GM12878 (cell line): Measurements from ENCODE around the gene TP73. TPM values are rescaled to one million over a fixed set of nuclear protein-coding genes. Genes with fewer than 3 reads are reported as not detected.

ENCODE experiments used
- ATAC-seq: fragments of 200-7000 bp; cut with Tn5 transposase; 3 replicates; pipeline ENCODE4 v1.9.1; 2020; ENCODE audit warnings: mild to moderate bottlenecking, moderate library complexity
- BruUV-seq: library from RNA; stranded (reverse); fragments of 400-500 nt; replicated peaks from 2 replicates; lab custom pipeline; 2021; lab: Mats Ljungman, UMichigan
- CTCF ChIA-PET: fragments of 300-600 bp; sonication (Branson Sonifier 250); formaldehyde crosslinking; extraction: SDS; loops from one replicate; lab custom pipeline; 2021; ENCODE audit warnings: inconsistent platforms; lab: Yijun Ruan, JAX
- POLR2A ChIA-PET: fragments of 350-600 bp; formaldehyde crosslinking; extraction: SDS; loops from one replicate; lab custom pipeline; 2021; ENCODE audit warnings: inconsistent platforms; lab: Charles Lee
- RAD21 ChIA-PET: fragments of 300-600 bp; sonication (Branson Sonifier 250); formaldehyde crosslinking; loops from one replicate; lab custom pipeline; 2023; ENCODE audit warnings: antibody characterized with exemption; ENCODE audit not compliant: unreplicated experiment; lab: Charles Lee
- SMC1A ChIA-PET: fragments of 300-600 bp; sonication (Branson Sonifier 250); formaldehyde crosslinking; loops from one replicate; lab custom pipeline; 2023; ENCODE audit not compliant: unreplicated experiment, uncharacterized antibody; lab: Charles Lee
- DNase-seq: peaks from one replicate; pipeline ENCODE4 v3.0.0-alpha.2; 2011; ENCODE audit warnings: low read depth, low spot score
- FAIRE-seq: peaks from 3 replicates; lab custom pipeline; 2011; peaks lifted over from hg19 to GRCh38; lab: Jason Lieb, UNC
- H2AFZ ChIP-seq: 2 replicates; pipeline ENCODE4 v1.6.0; 2011; ENCODE audit warnings: low read depth, low read length, control low read depth; ENCODE audit not compliant: control insufficient read depth
- H3K27ac ChIP-seq: 2 replicates; pipeline ENCODE4 v1.5.1; 2011; ENCODE audit warnings: control low read depth; ENCODE audit not compliant: control insufficient read depth, insufficient read depth
- H3K27me3 ChIP-seq, 2 experiments: replicated peaks in 1 of 2; 2 replicates each; pipeline versions ENCODE4 v1.6.0 to v1.6.1; 2011; ENCODE audit warnings: low read length in 1 of 2; ENCODE audit not compliant: control insufficient read depth in 2 of 2, insufficient read depth in 2 of 2
- H3K36me3 ChIP-seq, 2 experiments: 2 replicates each; pipeline ENCODE4 v1.5.1; 2011; ENCODE audit warnings: low read length in 1 of 2; ENCODE audit not compliant: control insufficient read depth in 2 of 2, insufficient read depth in 2 of 2
- H3K4me1 ChIP-seq: 2 replicates; pipeline ENCODE4 v1.6.1; 2011; ENCODE audit warnings: mild to moderate bottlenecking, low read length, moderate library complexity, mixed read lengths; ENCODE audit not compliant: control insufficient read depth, insufficient read depth
- H3K4me2 ChIP-seq: 2 replicates; pipeline ENCODE4 v1.6.0; 2011; ENCODE audit warnings: control low read depth; ENCODE audit not compliant: control insufficient read depth, insufficient read depth
- H3K4me3 ChIP-seq: fragments of 200-600 bp; sonication (generic); 2 replicates; pipeline ENCODE4 v1.5.1; 2016
- H3K79me2 ChIP-seq: 2 replicates; pipeline ENCODE4 v1.6.0; 2011; ENCODE audit warnings: low read length; ENCODE audit not compliant: control insufficient read depth, insufficient read depth
- H3K9ac ChIP-seq: 2 replicates; pipeline ENCODE4 v1.8.0; 2011; ENCODE audit warnings: low read length, control low read depth, mixed read lengths; ENCODE audit not compliant: control insufficient read depth, insufficient read depth
- H3K9me3 ChIP-seq: replicated peaks from 3 replicates; pipeline ENCODE4 v1.5.1; 2011; ENCODE audit warnings: mild to moderate bottlenecking, low read length; ENCODE audit not compliant: control insufficient read depth, insufficient read depth
- H4K20me1 ChIP-seq: 2 replicates; pipeline ENCODE4 v1.6.0; 2011; ENCODE audit not compliant: control insufficient read depth, insufficient read depth
- BRCA1 ChIP-seq: IDR thresholded peaks from 2 replicates; pipeline ENCODE4 v1.6.1; 2011; ENCODE audit warnings: low read depth, low read length, improper control_type of control experiment
- CBX5 ChIP-seq: sonication (generic); IDR thresholded peaks from 2 replicates; pipeline ENCODE4 v1.6.1; 2016; ENCODE audit warnings: low read depth, moderate library complexity, mild to moderate bottlenecking, inconsistent platforms
- POLR2AphosphoS5 ChIP-seq: IDR thresholded peaks from 2 replicates; pipeline ENCODE4 v1.6.1; 2011; ENCODE audit warnings: mild to moderate bottlenecking, low read length, inconsistent platforms
- RAD21 ChIP-seq: IDR thresholded peaks from 2 replicates; pipeline ENCODE4 v1.6.1; 2011; ENCODE audit warnings: mild to moderate bottlenecking, low read depth, low read length, moderate library complexity; ENCODE audit not compliant: insufficient read depth
- RB1 ChIP-seq: fragments of 450-650 bp; formaldehyde crosslinking; IDR thresholded peaks from 2 replicates; pipeline ENCODE4 v1.6.1; 2017; ENCODE audit warnings: mild to moderate bottlenecking, borderline replicate concordance
- SMC3 ChIP-seq: IDR thresholded peaks from 2 replicates; pipeline ENCODE4 v1.6.1; 2011; ENCODE audit warnings: low read length, improper control_type of control experiment, borderline replicate concordance
- TCF12 ChIP-seq: IDR thresholded peaks from 2 replicates; pipeline ENCODE4 v1.6.1; 2011; ENCODE audit warnings: low read depth, mild to moderate bottlenecking, low read length
- ZNF207 ChIP-seq: fragments of 450-650 bp; IDR thresholded peaks from 2 replicates; pipeline ENCODE4 v1.6.1; 2014; ENCODE audit warnings: antibody characterized with exemption, mild to moderate bottlenecking, borderline replicate concordance
- WGBS: methylation state at CpG from one replicate; pipeline ENCODE4 v1.1.6; 2016; ENCODE audit warnings: low lambda C conversion rate; ENCODE audit not compliant: insufficient replicate concordance, insufficient coverage; ENCODE audit errors: missing lambda C conversion rate; 5-methylcytosine and 5-hydroxymethylcytosine counted together
- in situ Hi-C: fragments of 300-500 bp; cut with MboI; formaldehyde crosslinking; loops from 9 replicates; pipeline ENCODE4 v1.14.3; 2018; ENCODE audit warnings: mixed read lengths
- intact Hi-C: fragments of 100-400 bp; cut with micrococcal nuclease; formaldehyde crosslinking; loops from one replicate; pipeline ENCODE4 v1.14.2; 2022; ENCODE audit not compliant: unreplicated experiment
- polyA plus RNA-seq, 11 experiments: library from polyadenylated mRNA; depleted of rRNA in 4 of 11; unstranded in 6 of 11; stranded (reverse) in 5 of 11; fragments of >200 nt; fragmentation: Nextera tagmentation in 4 of 11; fragmentation: Illumina TruSeq in 1 of 11; extraction: Ambion mirVana in 4 of 11; extraction: Trizol in 1 of 11; gene quantifications; 1 replicate in 1 of 11; 2 replicates in 10 of 11; pipeline versions ENCODE4 v1.2.1 to v1.2.3, GENCODE V29; 2011 to 2016; ENCODE audit warnings: inconsistent platforms in 2 of 11, missing spikeins in 2 of 11, low read depth in 1 of 11
- total RNA-seq, 4 experiments: library from RNA; depleted of rRNA in 3 of 4; stranded (reverse); fragments of >200 nt in 3 of 4; fragmentation: Illumina TruSeq in 1 of 4; extraction: Trizol in 1 of 4; gene quantifications; 2 replicates each; pipeline versions ENCODE4 v1.2.1 to v1.2.3, GENCODE V29; 2013 to 2021
- TF ChIP-seq, protein P1 (sequence below): fragments of 450-650 bp; IDR thresholded peaks from 2 replicates; pipeline ENCODE4 v1.6.1; 2017; ENCODE audit warnings: mild to moderate bottlenecking, moderate library complexity
- TF ChIP-seq, protein P2 (sequence below): fragments of 450-650 bp; IDR thresholded peaks from 2 replicates; pipeline ENCODE4 v1.6.1; 2018; ENCODE audit warnings: mild to moderate bottlenecking, low read depth, moderate library complexity; ENCODE audit not compliant: partially characterized antibody
- TF ChIP-seq, protein P3 (sequence below): fragments of 450-650 bp; formaldehyde crosslinking; IDR thresholded peaks from 2 replicates; pipeline ENCODE4 v1.4.0; 2022; ENCODE audit warnings: mild to moderate bottlenecking, moderate library complexity

TP73 gene
- total and polyA plus RNA-seq, 10 of the 15 experiments (the other 5 are each of a cell fraction or from before 2014, with no cell fraction given) = 0.08 to 54.2 (median 14.9) TPM

DNA sequence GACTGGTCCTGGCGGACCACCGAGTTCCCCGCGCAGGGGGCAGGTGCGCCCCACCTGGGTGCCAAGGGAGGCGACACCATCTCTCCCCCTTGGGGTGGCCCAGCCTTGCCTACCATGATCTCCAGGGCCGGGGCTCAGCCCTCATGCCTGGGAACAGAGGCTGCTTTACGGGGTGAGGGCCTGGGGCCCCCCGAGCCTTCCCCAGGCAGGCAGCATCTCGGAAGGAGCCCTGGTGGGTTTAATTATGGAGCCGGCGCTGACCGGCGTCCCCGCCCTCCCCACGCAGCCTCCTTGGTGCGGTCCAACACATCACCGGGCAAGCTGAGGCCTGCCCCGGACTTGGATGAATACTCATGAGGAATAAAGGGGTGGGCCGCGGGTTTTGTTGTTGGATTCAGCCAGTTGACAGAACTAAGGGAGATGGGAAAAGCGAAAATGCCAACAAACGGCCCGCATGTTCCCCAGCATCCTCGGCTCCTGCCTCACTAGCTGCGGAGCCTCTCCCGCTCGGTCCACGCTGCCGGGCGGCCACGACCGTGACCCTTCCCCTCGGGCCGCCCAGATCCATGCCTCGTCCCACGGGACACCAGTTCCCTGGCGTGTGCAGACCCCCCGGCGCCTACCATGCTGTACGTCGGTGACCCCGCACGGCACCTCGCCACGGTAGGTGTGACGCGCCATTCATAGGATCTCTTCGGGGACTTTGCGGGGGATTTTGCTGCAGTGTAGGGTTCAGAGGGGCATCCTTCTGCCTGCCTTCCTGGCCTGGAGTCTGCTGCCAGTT lies 38.2 kb downstream of the TP73 start:
- FAIRE-seq = no peak
- H4K20me1 ChIP-seq = no peaks in the 10 kb centered on the region
- H3K36me3 ChIP-seq = peaks cover 0 to 21% of the 10 kb centered on the region in 2 experiments; a peak in 3 of 4 replicates
- H2AFZ ChIP-seq = no peak overlapping the region
- no peaks in the 10 kb centered on the region for H3K27me3 ChIP-seq
- H3K4me2 ChIP-seq = no peak overlapping the region
- CTCF ChIA-PET = no interaction called here
- RAD21 ChIA-PET = no interaction called here
- intact Hi-C loops = no loop called here
- H3K79me2 ChIP-seq = no peaks in the 10 kb centered on the region
- BruUV-seq = no TSS peak
- H3K9ac ChIP-seq = no peak overlapping the region
- no peak for ATAC-seq
- SMC1A ChIA-PET = no interaction called here
- peaks cover 10% of the 10 kb centered on the region for H3K4me1 ChIP-seq
- H3K4me3 ChIP-seq = no peak overlapping the region
- POLR2A ChIA-PET = no interaction called here
- DNase-seq = no peak
- WGBS = 90% methylated on average over 42 of the region's 50 CpGs
- H3K9me3 ChIP-seq = no peaks in the 10 kb centered on the region
- TF ChIP-seq ZNF207 (no peak), TCF12 (no peak), BRCA1 (no peak), RAD21 (no peak), RB1 (no peak), POLR2AphosphoS5 (no peak), CBX5 (no peak), SMC3 (no peak)
- TF ChIP-seq, protein P1, sequence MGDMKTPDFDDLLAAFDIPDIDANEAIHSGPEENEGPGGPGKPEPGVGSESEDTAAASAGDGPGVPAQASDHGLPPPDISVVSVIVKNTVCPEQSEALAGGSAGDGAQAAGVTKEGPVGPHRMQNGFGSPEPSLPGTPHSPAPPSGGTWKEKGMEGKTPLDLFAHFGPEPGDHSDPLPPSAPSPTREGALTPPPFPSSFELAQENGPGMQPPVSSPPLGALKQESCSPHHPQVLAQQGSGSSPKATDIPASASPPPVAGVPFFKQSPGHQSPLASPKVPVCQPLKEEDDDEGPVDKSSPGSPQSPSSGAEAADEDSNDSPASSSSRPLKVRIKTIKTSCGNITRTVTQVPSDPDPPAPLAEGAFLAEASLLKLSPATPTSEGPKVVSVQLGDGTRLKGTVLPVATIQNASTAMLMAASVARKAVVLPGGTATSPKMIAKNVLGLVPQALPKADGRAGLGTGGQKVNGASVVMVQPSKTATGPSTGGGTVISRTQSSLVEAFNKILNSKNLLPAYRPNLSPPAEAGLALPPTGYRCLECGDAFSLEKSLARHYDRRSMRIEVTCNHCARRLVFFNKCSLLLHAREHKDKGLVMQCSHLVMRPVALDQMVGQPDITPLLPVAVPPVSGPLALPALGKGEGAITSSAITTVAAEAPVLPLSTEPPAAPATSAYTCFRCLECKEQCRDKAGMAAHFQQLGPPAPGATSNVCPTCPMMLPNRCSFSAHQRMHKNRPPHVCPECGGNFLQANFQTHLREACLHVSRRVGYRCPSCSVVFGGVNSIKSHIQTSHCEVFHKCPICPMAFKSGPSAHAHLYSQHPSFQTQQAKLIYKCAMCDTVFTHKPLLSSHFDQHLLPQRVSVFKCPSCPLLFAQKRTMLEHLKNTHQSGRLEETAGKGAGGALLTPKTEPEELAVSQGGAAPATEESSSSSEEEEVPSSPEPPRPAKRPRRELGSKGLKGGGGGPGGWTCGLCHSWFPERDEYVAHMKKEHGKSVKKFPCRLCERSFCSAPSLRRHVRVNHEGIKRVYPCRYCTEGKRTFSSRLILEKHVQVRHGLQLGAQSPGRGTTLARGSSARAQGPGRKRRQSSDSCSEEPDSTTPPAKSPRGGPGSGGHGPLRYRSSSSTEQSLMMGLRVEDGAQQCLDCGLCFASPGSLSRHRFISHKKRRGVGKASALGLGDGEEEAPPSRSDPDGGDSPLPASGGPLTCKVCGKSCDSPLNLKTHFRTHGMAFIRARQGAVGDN = no peak
- TF ChIP-seq, protein P2, sequence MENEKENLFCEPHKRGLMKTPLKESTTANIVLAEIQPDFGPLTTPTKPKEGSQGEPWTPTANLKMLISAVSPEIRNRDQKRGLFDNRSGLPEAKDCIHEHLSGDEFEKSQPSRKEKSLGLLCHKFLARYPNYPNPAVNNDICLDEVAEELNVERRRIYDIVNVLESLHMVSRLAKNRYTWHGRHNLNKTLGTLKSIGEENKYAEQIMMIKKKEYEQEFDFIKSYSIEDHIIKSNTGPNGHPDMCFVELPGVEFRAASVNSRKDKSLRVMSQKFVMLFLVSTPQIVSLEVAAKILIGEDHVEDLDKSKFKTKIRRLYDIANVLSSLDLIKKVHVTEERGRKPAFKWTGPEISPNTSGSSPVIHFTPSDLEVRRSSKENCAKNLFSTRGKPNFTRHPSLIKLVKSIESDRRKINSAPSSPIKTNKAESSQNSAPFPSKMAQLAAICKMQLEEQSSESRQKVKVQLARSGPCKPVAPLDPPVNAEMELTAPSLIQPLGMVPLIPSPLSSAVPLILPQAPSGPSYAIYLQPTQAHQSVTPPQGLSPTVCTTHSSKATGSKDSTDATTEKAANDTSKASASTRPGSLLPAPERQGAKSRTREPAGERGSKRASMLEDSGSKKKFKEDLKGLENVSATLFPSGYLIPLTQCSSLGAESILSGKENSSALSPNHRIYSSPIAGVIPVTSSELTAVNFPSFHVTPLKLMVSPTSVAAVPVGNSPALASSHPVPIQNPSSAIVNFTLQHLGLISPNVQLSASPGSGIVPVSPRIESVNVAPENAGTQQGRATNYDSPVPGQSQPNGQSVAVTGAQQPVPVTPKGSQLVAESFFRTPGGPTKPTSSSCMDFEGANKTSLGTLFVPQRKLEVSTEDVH = no peak
- TF ChIP-seq, protein P3, sequence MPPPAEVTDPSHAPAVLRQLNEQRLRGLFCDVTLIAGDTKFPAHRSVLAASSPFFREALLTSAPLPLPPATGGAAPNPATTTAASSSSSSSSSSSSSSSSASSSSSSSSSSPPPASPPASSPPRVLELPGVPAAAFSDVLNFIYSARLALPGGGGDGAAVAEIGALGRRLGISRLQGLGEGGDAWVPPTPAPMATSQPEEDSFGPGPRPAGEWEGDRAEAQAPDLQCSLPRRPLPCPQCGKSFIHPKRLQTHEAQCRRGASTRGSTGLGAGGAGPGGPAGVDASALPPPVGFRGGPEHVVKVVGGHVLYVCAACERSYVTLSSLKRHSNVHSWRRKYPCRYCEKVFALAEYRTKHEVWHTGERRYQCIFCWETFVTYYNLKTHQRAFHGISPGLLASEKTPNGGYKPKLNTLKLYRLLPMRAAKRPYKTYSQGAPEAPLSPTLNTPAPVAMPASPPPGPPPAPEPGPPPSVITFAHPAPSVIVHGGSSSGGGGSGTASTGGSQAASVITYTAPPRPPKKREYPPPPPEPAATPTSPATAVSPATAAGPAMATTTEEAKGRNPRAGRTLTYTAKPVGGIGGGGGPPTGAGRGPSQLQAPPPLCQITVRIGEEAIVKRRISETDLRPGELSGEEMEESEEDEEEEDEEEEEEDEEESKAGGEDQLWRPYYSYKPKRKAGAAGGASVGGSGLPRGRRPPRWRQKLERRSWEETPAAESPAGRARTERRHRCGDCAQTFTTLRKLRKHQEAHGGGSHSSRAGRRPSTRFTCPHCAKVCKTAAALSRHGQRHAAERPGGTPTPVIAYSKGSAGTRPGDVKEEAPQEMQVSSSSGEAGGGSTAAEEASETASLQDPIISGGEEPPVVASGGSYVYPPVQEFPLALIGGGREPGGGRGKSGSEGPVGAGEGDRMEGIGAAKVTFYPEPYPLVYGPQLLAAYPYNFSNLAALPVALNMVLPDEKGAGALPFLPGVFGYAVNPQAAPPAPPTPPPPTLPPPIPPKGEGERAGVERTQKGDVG (CRISPR knock-in tag) = no peak
- in situ Hi-C loops = no loop called here
- no peak overlapping the region for H3K27ac ChIP-seq
